Hepatocyte (in vitro differentiated cells): ENCODE measurements around the gene WDFY4. TPM values are rescaled to one million over a fixed set of nuclear protein-coding genes. Genes with fewer than 3 reads are reported as not detected.

Experiments
- DNase-seq: peaks from one replicate; pipeline ENCODE4 v3.0.0-alpha.2; 2016; ENCODE audit warnings: low spot score
- H2AFZ ChIP-seq: fragments of 200-600 bp; sonication (generic); 2 replicates; pipeline ENCODE4 v1.6.0; 2016; ENCODE audit warnings: antibody characterized with exemption, mild to moderate bottlenecking
- H3K27ac ChIP-seq: fragments of 200-600 bp; sonication (generic); 2 replicates; pipeline ENCODE4 v1.5.1; 2016; ENCODE audit warnings: mild to moderate bottlenecking
- H3K27me3 ChIP-seq: fragments of 200-600 bp; sonication (generic); 2 replicates; pipeline ENCODE4 v1.6.1; 2016
- H3K36me3 ChIP-seq: fragments of 200-600 bp; sonication (generic); replicated peaks from 2 replicates; pipeline ENCODE4 v1.5.1; 2016; ENCODE audit warnings: low read depth; ENCODE audit not compliant: insufficient read depth
- H3K4me1 ChIP-seq: fragments of 200-600 bp; sonication (generic); 2 replicates; pipeline ENCODE4 v1.5.1; 2016; ENCODE audit warnings: mild to moderate bottlenecking, moderate library complexity; ENCODE audit not compliant: insufficient read depth
- H3K4me2 ChIP-seq: fragments of 200-600 bp; sonication (generic); 2 replicates; pipeline ENCODE4 v1.6.0; 2016
- H3K4me3 ChIP-seq: fragments of 200-600 bp; sonication (generic); 2 replicates; pipeline ENCODE4 v1.5.1; 2016; ENCODE audit warnings: mild to moderate bottlenecking
- H3K79me2 ChIP-seq: fragments of 200-600 bp; sonication (generic); 2 replicates; pipeline ENCODE4 v1.6.0; 2017; ENCODE audit warnings: mild to moderate bottlenecking
- H3K9me2 ChIP-seq: fragments of 200-600 bp; sonication (generic); replicated peaks from 2 replicates; pipeline ENCODE4 v1.6.0; 2017; ENCODE audit warnings: mild to moderate bottlenecking; ENCODE audit not compliant: insufficient read depth
- H3K9me3 ChIP-seq: fragments of 200-600 bp; sonication (generic); 2 replicates; pipeline ENCODE4 v1.5.1; 2016; ENCODE audit warnings: low read depth, mild to moderate bottlenecking
- H4K20me1 ChIP-seq: fragments of 200-600 bp; sonication (generic); 2 replicates; pipeline ENCODE4 v1.6.0; 2016; ENCODE audit warnings: mild to moderate bottlenecking; ENCODE audit not compliant: insufficient read depth, poor library complexity, severe bottlenecking
- CTCF ChIP-seq: fragments of 200-600 bp; sonication (generic); IDR thresholded peaks from 2 replicates; pipeline ENCODE4 v1.5.1; 2016; ENCODE audit warnings: antibody characterized with exemption, mild to moderate bottlenecking; ENCODE audit not compliant: poor library complexity
- EZH2 ChIP-seq: fragments of 200-600 bp; sonication (generic); IDR thresholded peaks from 2 replicates; pipeline ENCODE4 v1.6.1; 2016; ENCODE audit warnings: antibody characterized with exemption, mild to moderate bottlenecking, borderline replicate concordance
- EZH2phosphoT487 ChIP-seq: fragments of 200-600 bp; sonication (generic); IDR thresholded peaks from one replicate; pipeline ENCODE4 v1.6.1; 2018; ENCODE audit warnings: antibody characterized with exemption, mild to moderate bottlenecking, low read depth, moderate library complexity; ENCODE audit not compliant: unreplicated experiment, severe bottlenecking
- WGBS: methylation state at CpG from one replicate; pipeline ENCODE4 v1.1.6; 2016; ENCODE audit warnings: low lambda C conversion rate; ENCODE audit errors: missing lambda C conversion rate; 5-methylcytosine and 5-hydroxymethylcytosine counted together
- polyA plus RNA-seq: library from polyadenylated mRNA; unstranded; fragments of >200 nt; fragmentation: Nextera tagmentation; extraction: Ambion mirVana; gene quantifications from 2 replicates; pipeline ENCODE4 v1.2.1, GENCODE V29; 2016
- total RNA-seq: library from RNA; depleted of rRNA; stranded (reverse); fragments of >200 nt; gene quantifications from 2 replicates; pipeline ENCODE4 v1.2.3, GENCODE V29; 2014

Gene WDFY4
- total and polyA plus RNA-seq, 2 experiments from 2014 or later: 0.43 to 0.91 TPM

- H3K4me2 ChIP-seq: no peak overlapping the region
- H3K27me3 ChIP-seq: no peaks in the 10 kb centered on the region
- H4K20me1 ChIP-seq: no peaks in the 10 kb centered on the region
- no peaks in the 10 kb centered on the region for H3K4me1 ChIP-seq
- no peak for TF ChIP-seq EZH2
- TF ChIP-seq CTCF: no peak
- no peak overlapping the region for H3K4me3 ChIP-seq
- H3K9me2 ChIP-seq: no peaks in the 10 kb centered on the region
- DNase-seq: no peak
- H3K9me3 ChIP-seq: no peaks in the 10 kb centered on the region
- H3K36me3 ChIP-seq: no peaks in the 10 kb centered on the region
- no peaks in the 10 kb centered on the region for H3K79me2 ChIP-seq
- no peak overlapping the region for H3K27ac ChIP-seq
- H2AFZ ChIP-seq: no peak overlapping the region
- 92% methylated on average over 12 of the region's 12 CpGs for WGBS
Measured at GRCh38 chr10:48774416-48775205, 89.9 kb downstream of the WDFY4 start.

- no peak for DNase-seq
Measured at GRCh38 chr10:48775206-48775517, 90.5 kb downstream of the WDFY4 start.

GRCh38 chr10:48776005-48776522 lies 91.4 kb downstream of the WDFY4 start:
- no peak overlapping the region for H3K4me2 ChIP-seq
- H3K4me1 ChIP-seq: no peaks in the 10 kb centered on the region
- no peak overlapping the region for H3K4me3 ChIP-seq
- H3K36me3 ChIP-seq: no peaks in the 10 kb centered on the region
- no peaks in the 10 kb centered on the region for H3K9me2 ChIP-seq
- WGBS: 90% methylated on average over 5 of the region's 5 CpGs
- no peaks in the 10 kb centered on the region for H3K9me3 ChIP-seq
- H3K79me2 ChIP-seq: no peaks in the 10 kb centered on the region
- no peaks in the 10 kb centered on the region for H3K27me3 ChIP-seq
- no peak for TF ChIP-seq EZH2phosphoT487
- no peak for TF ChIP-seq EZH2
- TF ChIP-seq CTCF: no peak
- no peak for DNase-seq
- H2AFZ ChIP-seq: no peak overlapping the region
- H4K20me1 ChIP-seq: no peaks in the 10 kb centered on the region
- H3K27ac ChIP-seq: no peak overlapping the region

More at GRCh38 chr10:48775206-48775517, 90.5 kb downstream of the WDFY4 start:
- H3K4me3 ChIP-seq: no peak overlapping the region
- H3K36me3 ChIP-seq: no peaks in the 10 kb centered on the region
- no peaks in the 10 kb centered on the region for H3K9me2 ChIP-seq
- TF ChIP-seq EZH2phosphoT487: no peak
- no peak overlapping the region for H2AFZ ChIP-seq
- 91% methylated on average over 4 of the region's 4 CpGs for WGBS
- H3K4me1 ChIP-seq: no peaks in the 10 kb centered on the region
- no peaks in the 10 kb centered on the region for H3K27me3 ChIP-seq
- no peaks in the 10 kb centered on the region for H4K20me1 ChIP-seq
- no peak overlapping the region for H3K27ac ChIP-seq
- no peak overlapping the region for H3K4me2 ChIP-seq
- no peaks in the 10 kb centered on the region for H3K9me3 ChIP-seq
- H3K79me2 ChIP-seq: no peaks in the 10 kb centered on the region

GRCh38 chr10:48776528-48776927 lies 91.9 kb downstream of the WDFY4 start:
- Histone ChIP-seq H3K9me2 (no peaks in the 10 kb centered on the region), H2AFZ (no peak overlapping the region), H3K36me3 (no peaks in the 10 kb centered on the region), H3K79me2 (no peaks in the 10 kb centered on the region), H3K27ac (no peak overlapping the region), H3K4me2 (no peak overlapping the region), H4K20me1 (no peaks in the 10 kb centered on the region), H3K4me1 (no peaks in the 10 kb centered on the region), H3K4me3 (no peak overlapping the region), H3K9me3 (no peaks in the 10 kb centered on the region), H3K27me3 (no peaks in the 10 kb centered on the region)
- 83% methylated on average over 9 of the region's 9 CpGs for WGBS
- no peak for DNase-seq
- no peak for TF ChIP-seq EZH2
- no peak for TF ChIP-seq CTCF
- TF ChIP-seq EZH2phosphoT487: no peak
